ENCODE results near the gene CNTROB.

CNTROB gene

DNA sequence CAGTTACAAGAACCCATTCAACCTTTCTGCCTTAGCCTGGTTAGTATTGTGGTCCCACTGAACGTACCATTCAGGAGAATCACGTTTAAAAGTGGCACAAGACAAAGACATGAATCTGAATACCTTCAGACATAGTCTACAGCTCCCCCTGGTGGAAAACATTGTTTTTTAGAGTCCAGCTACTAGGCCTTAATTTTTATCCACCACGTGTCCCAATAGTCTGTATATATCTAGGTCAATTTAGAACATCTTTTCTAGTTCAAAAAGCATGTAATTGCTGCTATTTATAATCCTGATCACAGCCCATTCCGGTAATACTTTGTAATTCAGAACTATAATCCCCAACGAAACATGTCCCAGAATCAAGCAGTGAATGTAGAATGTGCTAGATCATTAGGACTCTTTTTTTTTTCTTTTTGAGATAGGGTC, 56.8 kb downstream of the CNTROB start:
- Histone ChIP-seq H3K79me2 (ENCODE audit: control insufficient read depth, insufficient read depth, low read length, unreplicated experiment) (no peaks in the 10 kb centered on the region), H3K36me3 (ENCODE audit: insufficient read depth, low read length) (no peaks in the 10 kb centered on the region), H3K27ac (ENCODE audit: low read depth, low read length) (no peak overlapping the region), H3K4me3 (ENCODE audit: low read depth, low read length) (no peak overlapping the region), H3K27me3 (ENCODE audit: insufficient read depth, low read length) (no peaks in the 10 kb centered on the region), H3K4me1 (ENCODE audit: control insufficient read depth, insufficient read depth, low read length, unreplicated experiment) (no peaks in the 10 kb centered on the region), H2AFZ (ENCODE audit: low read length, unreplicated experiment) (peak overlapping the region; percentile 4)

GRCh38 chr17:7989781-7990655, 58.0 kb downstream of the CNTROB start:
- H3K79me2 ChIP-seq (ENCODE audit: control insufficient read depth, insufficient read depth, low read length, unreplicated experiment): no peaks in the 10 kb centered on the region
- H3K4me1 ChIP-seq (ENCODE audit: control insufficient read depth, insufficient read depth, low read length, unreplicated experiment): no peaks in the 10 kb centered on the region
- H3K36me3 ChIP-seq (ENCODE audit: insufficient read depth, low read length): no peaks in the 10 kb centered on the region
- H2AFZ ChIP-seq (ENCODE audit: low read length, unreplicated experiment): peak overlapping the region; percentile 88
- H3K27me3 ChIP-seq (ENCODE audit: insufficient read depth, low read length): no peaks in the 10 kb centered on the region
- peak overlapping the region; percentile 85 for H3K4me3 ChIP-seq (ENCODE audit: low read depth, low read length)
- H3K27ac ChIP-seq (ENCODE audit: low read depth, low read length): no peak overlapping the region

GRCh38 chr17:7992516-7992915, 60.5 kb downstream of the CNTROB start:
- no peak overlapping the region for H3K4me3 ChIP-seq (ENCODE audit: low read depth, low read length)
- H2AFZ ChIP-seq (ENCODE audit: low read length, unreplicated experiment): no peak overlapping the region
- H3K27me3 ChIP-seq (ENCODE audit: insufficient read depth, low read length): no peaks in the 10 kb centered on the region
- H3K4me1 ChIP-seq (ENCODE audit: control insufficient read depth, insufficient read depth, low read length, unreplicated experiment): no peaks in the 10 kb centered on the region
- no peaks in the 10 kb centered on the region for H3K79me2 ChIP-seq (ENCODE audit: control insufficient read depth, insufficient read depth, low read length, unreplicated experiment)
- no peaks in the 10 kb centered on the region for H3K36me3 ChIP-seq (ENCODE audit: insufficient read depth, low read length)
- H3K27ac ChIP-seq (ENCODE audit: low read depth, low read length): no peak overlapping the region

DNA sequence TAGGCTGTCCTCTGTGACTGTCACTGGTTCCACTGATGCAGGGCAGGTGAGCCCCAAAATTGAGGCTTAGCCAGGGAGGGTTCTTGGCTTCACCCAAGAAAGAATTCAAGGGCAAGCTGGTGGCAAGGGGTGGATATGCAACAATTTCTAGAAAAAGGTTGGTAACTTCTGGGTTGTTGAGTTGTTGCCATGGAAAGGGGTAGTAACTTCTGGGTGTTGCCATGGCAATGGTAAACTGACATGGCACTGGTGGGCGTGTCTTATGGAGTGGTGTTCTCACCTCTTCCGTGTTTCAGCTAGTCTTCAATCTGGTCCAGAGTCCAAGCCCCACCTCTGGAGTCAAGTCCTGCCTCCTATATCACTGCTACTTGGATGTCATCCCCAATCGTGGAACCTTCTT, 60.9 kb downstream of the CNTROB start:
- Histone ChIP-seq H3K36me3 (ENCODE audit: insufficient read depth, low read length) (no peaks in the 10 kb centered on the region), H3K27ac (ENCODE audit: low read depth, low read length) (no peak overlapping the region), H3K79me2 (ENCODE audit: control insufficient read depth, insufficient read depth, low read length, unreplicated experiment) (no peaks in the 10 kb centered on the region), H2AFZ (ENCODE audit: low read length, unreplicated experiment) (no peak overlapping the region), H3K27me3 (ENCODE audit: insufficient read depth, low read length) (no peaks in the 10 kb centered on the region), H3K4me1 (ENCODE audit: control insufficient read depth, insufficient read depth, low read length, unreplicated experiment) (no peaks in the 10 kb centered on the region), H3K4me3 (ENCODE audit: low read depth, low read length) (no peak overlapping the region)

GRCh38 chr17:7993972-7994589, 62.1 kb downstream of the CNTROB start:
- Histone ChIP-seq H3K27ac (ENCODE audit: low read depth, low read length) (no peak overlapping the region), H3K36me3 (ENCODE audit: insufficient read depth, low read length) (no peaks in the 10 kb centered on the region), H3K27me3 (ENCODE audit: insufficient read depth, low read length) (no peaks in the 10 kb centered on the region), H3K4me3 (ENCODE audit: low read depth, low read length) (no peak overlapping the region), H3K4me1 (ENCODE audit: control insufficient read depth, insufficient read depth, low read length, unreplicated experiment) (no peaks in the 10 kb centered on the region), H2AFZ (ENCODE audit: low read length, unreplicated experiment) (no peak overlapping the region), H3K79me2 (ENCODE audit: control insufficient read depth, insufficient read depth, low read length, unreplicated experiment) (no peaks in the 10 kb centered on the region)

GRCh38 chr17:7995724-7996123, 63.7 kb downstream of the CNTROB start:
- Histone ChIP-seq H2AFZ (ENCODE audit: low read length, unreplicated experiment) (no peak overlapping the region), H3K27ac (ENCODE audit: low read depth, low read length) (no peak overlapping the region), H3K79me2 (ENCODE audit: control insufficient read depth, insufficient read depth, low read length, unreplicated experiment) (no peaks in the 10 kb centered on the region), H3K4me1 (ENCODE audit: control insufficient read depth, insufficient read depth, low read length, unreplicated experiment) (no peaks in the 10 kb centered on the region), H3K36me3 (ENCODE audit: insufficient read depth, low read length) (no peaks in the 10 kb centered on the region), H3K27me3 (ENCODE audit: insufficient read depth, low read length) (0 out of 2 replicates have a peak, but pooled peaks cover 5% of the 10 kb centered on the region), H3K4me3 (ENCODE audit: low read depth, low read length) (no peak overlapping the region)

- Histone ChIP-seq H3K27me3 (ENCODE audit: insufficient read depth, low read length) (peaks cover 16% of the 10 kb centered on the region), H3K4me3 (ENCODE audit: low read depth, low read length) (no peak overlapping the region), H3K27ac (ENCODE audit: low read depth, low read length) (no peak overlapping the region), H3K4me1 (ENCODE audit: control insufficient read depth, insufficient read depth, low read length, unreplicated experiment) (no peaks in the 10 kb centered on the region), H3K79me2 (ENCODE audit: control insufficient read depth, insufficient read depth, low read length, unreplicated experiment) (no peaks in the 10 kb centered on the region), H2AFZ (ENCODE audit: low read length, unreplicated experiment) (no peak overlapping the region), H3K36me3 (ENCODE audit: insufficient read depth, low read length) (no peaks in the 10 kb centered on the region)
Observed at GRCh38 chr17:7997186-7997585, 65.2 kb downstream of the CNTROB start.

Data from ACC112 (cell line).